Measurements from ENCODE around the gene MAP4K5. TPM values are rescaled to one million over a fixed set of nuclear protein-coding genes. Genes with fewer than 3 reads are reported as not detected.

The MAP4K5 gene
- total and polyA plus RNA-seq, 2 of the 13 experiments (the other 11 are each of a cell fraction or from before 2014, with no cell fraction given) = 12.7 to 23.9 TPM

- no peak for TF ChIP-seq ZFP90 (CRISPR knock-in tag; IDR thresholded peaks at IDR 0.05; ENCODE audit: borderline replicate concordance)
- TF ChIP-seq NR2F6 (IDR thresholded peaks at IDR 0.05) = no peak
- TF ChIP-seq NR2F6 (CRISPR knock-in tag; IDR thresholded peaks at IDR 0.05) = no peak
- no peak for TF ChIP-seq ZNF850 (CRISPR knock-in tag; conservative IDR thresholded peaks at IDR 0.05)
- TF ChIP-seq MAX (IDR thresholded peaks at IDR 0.05) = no peak
- no peak for TF ChIP-seq NFE2L2 (IDR thresholded peaks at IDR 0.05; ENCODE audit: low read length)
- peak; percentile 77; the same call in 1 of the 2 replicates for TF ChIP-seq HMG20A (CRISPR knock-in tag; IDR thresholded peaks at IDR 0.05; ENCODE audit: borderline replicate concordance)
- TF ChIP-seq ZNF557 (CRISPR knock-in tag; IDR thresholded peaks at IDR 0.05) = no peak
- TF ChIP-seq JUN (CRISPR knock-in tag; IDR thresholded peaks at IDR 0.05) = no peak
- peak; percentile 48; the same call in 1 of the 2 replicates for TF ChIP-seq TCF7 (IDR thresholded peaks at IDR 0.05; ENCODE audit: low read depth)
- TF ChIP-seq ZNF503 (CRISPR knock-in tag; IDR thresholded peaks at IDR 0.05) = no peak
- TF ChIP-seq ZNF776 (CRISPR knock-in tag; IDR thresholded peaks at IDR 0.05) = no peak
- no peak for TF ChIP-seq ZNF777 (CRISPR knock-in tag; IDR thresholded peaks at IDR 0.05)
- no peak for TF ChIP-seq XRCC5 (optimal IDR thresholded peaks at IDR 0.05; ENCODE audit: low read length)
- no peak for TF ChIP-seq PCBP2 (optimal IDR thresholded peaks at IDR 0.05; ENCODE audit: low read depth, low read length, poor library complexity, severe bottlenecking)
- TF ChIP-seq CEBPG (CRISPR knock-in tag; IDR thresholded peaks at IDR 0.05) = 0 out of 2 replicates have a peak, but pooled peaks have one; percentile 20
These were observed 114.5 kb downstream of the MAP4K5 start (continued) for GRCh38 chr14:50417853-50418252.
